GM21529 (cell line): Measurements from ENCODE around the gene P3R3URF.

ENCODE experiments used
- ATAC-seq: cut with Tn5 transposase; IDR thresholded peaks from one replicate; pipeline ENCODE4 v1.9.1; 2021; ENCODE audit not compliant: unreplicated experiment

The P3R3URF gene

DNA sequence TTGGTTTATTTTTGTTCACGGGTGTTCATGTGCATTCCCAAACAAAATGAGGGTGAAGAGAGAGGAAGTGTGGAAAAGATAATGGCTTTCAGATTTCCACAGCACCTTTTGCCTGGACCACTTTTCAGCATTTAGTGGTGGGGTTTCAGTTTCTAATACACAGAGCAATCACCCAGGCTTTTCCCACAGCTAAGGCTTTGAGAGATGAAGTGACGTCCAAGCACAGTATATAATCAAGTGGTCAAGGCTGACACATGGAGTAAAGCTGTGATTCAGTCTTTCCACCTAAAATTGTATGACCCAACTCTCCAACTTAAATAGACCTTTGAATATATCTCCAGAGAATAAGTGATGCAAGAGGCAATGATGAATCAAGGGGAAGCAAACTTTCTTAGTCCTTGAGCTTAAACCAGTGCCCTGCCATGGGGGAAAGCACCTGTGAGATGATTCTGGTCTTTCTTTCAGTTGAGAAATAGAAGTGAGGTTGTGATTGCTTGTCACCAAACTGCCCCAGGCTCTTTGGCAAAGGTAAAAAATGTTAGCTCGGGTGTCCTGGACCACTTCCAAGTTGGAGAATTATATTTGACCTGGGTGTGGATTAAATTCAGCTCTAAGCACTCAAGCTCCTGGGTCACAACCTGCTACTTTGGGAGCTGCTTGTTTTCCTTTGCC is 41.5 kb downstream of the P3R3URF start:
- ATAC-seq, result no peak

GRCh38 chr1:46133781-46134350 is 42.4 kb downstream of the P3R3URF start:
- no peak for ATAC-seq

GRCh38 chr1:46133181-46133658 is 43.1 kb downstream of the P3R3URF start:
- ATAC-seq, result peak; percentile 53

- peak; percentile 88 for ATAC-seq
Measured at GRCh38 chr1:46132529-46133180, 43.6 kb downstream of the P3R3URF start, which contains the start of gene PIK3R3. Gene PIK3R3 (minus strand): TSS chr1:46132629. CDS start chr1:46131952, 677 bp downstream.

GRCh38 chr1:46131712-46132528 is 44.4 kb downstream of the P3R3URF start:
- no peak for ATAC-seq

- ATAC-seq, result no peak
Measured at GRCh38 chr1:46131093-46131492, 45.2 kb downstream of the P3R3URF start.

DNA sequence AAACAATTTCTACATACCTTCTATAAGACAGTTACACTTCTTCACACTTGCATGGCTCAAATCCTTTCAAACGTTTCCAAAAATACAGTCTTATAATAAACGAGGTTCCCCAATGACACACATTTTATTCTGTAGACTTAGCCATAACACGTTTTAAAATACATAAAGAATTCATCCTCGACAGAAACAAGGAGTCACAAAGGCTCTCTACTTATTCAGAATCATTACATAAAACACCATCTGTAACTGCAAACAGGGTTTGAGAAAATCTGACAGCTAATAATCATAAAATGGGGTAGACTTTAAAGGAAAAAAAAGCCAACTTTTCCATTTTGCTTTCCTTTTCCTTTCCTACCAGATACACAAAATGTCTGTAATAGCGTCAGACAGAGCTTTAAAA is 45.7 kb downstream of the P3R3URF start:
- no peak for ATAC-seq

DNA sequence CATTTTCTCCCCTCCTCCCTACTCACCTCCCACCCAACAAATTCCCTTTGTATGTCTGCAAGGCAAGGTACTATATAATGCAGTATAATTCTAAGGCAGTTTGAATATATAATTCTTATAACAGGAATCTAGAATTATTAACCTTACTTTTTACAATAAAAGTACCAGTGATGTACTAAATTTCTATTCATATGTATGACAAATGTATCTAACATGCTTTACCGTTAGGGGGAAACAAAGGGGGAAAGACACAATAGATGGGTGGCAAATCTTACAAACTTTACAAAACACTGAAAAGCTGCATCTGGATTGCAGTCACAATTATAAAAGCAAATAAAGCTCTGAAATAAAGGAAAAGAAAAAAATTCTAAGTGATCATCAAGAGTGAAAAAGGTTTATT is 46.2 kb downstream of the P3R3URF start:
- no peak for ATAC-seq

- ATAC-seq, result no peak
Measured at GRCh38 chr1:46128344-46128743, 47.9 kb downstream of the P3R3URF start.
